ENCODE measurements around the gene HERC4. TPM values are rescaled to one million over a fixed set of nuclear protein-coding genes. Genes with fewer than 3 reads are reported as not detected.
"Not testable (repeated sequence)": the region's sequence is repeated elsewhere in the genome, so short reads cannot be mapped to it uniquely, and the experiment has no call there.

Gene HERC4
- total and polyA plus RNA-seq, 7 experiments from 2014 or later, result 21.2 to 113 (median 71.6) TPM

DNA sequence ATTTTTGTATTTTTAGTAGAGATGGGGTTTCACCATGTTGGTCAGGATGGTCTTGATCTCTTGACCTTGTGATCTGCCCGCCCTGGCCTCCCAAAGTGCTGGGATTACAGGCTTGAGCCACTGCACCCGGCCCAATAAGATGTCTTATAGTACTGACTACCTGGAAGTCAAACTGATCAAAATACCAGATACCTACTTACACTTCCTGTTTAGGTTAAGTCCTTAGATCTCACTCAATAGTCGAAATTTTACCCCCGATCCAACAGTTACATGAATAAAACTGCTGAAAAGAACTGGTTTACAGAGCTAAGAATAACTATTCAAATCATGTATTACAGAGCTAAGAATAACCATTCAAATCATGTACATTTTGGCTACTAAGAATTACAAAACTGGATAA is 58.6 kb downstream of the HERC4 start:
- not testable (repeated sequence) for ATAC-seq

DNA sequence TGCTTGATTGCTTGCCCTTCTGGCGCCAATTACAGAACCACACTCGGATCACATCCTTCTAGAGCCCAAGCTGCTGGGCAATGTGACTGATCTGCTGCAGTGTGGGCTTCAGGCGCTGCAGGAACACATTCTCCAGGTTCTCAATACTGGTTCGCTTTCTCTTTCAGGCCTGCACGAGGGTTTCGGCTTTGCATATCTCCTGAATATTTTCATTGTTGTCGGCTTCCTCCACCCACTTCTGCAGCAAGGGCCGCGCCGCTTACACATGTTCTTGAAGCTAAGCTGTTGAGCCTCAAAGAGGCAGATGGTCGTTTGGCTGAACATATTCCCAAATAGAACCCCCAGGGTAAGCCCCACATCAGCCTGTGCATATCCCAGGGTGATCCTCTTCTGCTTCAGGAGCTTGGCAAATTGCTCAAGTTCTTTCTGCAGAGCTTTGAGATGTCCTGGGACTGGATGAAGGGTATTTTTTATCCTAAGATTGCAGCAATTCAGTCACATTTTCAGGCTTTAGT is 64.6 kb downstream of the HERC4 start:
- Mint-ChIP-seq H3K4me1 (peaks cover 0 to 9% (median 3%) of the 10 kb centered on the region in 7 donors), H3K9me3 (peaks cover 0 to 8% (median 0%) of the 10 kb centered on the region in 11 donors), H3K36me3 (peaks cover 4 to 64% (median 49%) of the 10 kb centered on the region in 5 donors), H3K27ac (no peak overlapping the region), H3K4me3 (no peak overlapping the region), H3K27me3 (no peaks in the 10 kb centered on the region)
- H3K9me3 ChIP-seq (ENCODE audit: control insufficient read depth in 2 of 3, low read length in 3 of 3), result no peaks in the 10 kb centered on the region
- DNase-seq (no peak), ATAC-seq (no peak)
- peaks cover 0 to 42% (median 11%) of the 10 kb centered on the region in 3 experiments for H3K36me3 ChIP-seq (ENCODE audit: control insufficient read depth in 2 of 3, insufficient read depth in 3 of 3, low read length in 3 of 3)
- no peaks in the 10 kb centered on the region for H3K27me3 ChIP-seq (ENCODE audit: control insufficient read depth in 2 of 2, insufficient read depth in 2 of 2, low read length in 2 of 2)
- POLR2A ChIA-PET, result no interaction called here
- H3K4me1 ChIP-seq (ENCODE audit: control insufficient read depth in 2 of 2, insufficient read depth in 2 of 2, low read length in 2 of 2), result no peaks in the 10 kb centered on the region
- CTCF ChIA-PET, result no interaction called here
- H3K4me3 ChIP-seq (ENCODE audit: low read length), result no peak overlapping the region
- intact Hi-C loops (cut with micrococcal nuclease), result no loop called here
- H3K27ac ChIP-seq (ENCODE audit: low read depth, low read length), result no peak overlapping the region

More for the DNA sequence above, 58.6 kb downstream of the HERC4 start:
- ChIA-PET CTCF (interaction anchor here (0.7 kb wide), 1 partner anchor 17 kb away, joined by 3 read pairs; no protein-coding TSS in a partner anchor), POLR2A (interaction anchor here (1.1 kb wide), 1 partner anchor 161 kb away, joined by 4 read pairs; no protein-coding TSS in a partner anchor)
- H3K27ac ChIP-seq (ENCODE audit: low read depth, low read length); H3K27me3 Mint-ChIP-seq; intact Hi-C loops (cut with micrococcal nuclease); H3K4me3 ChIP-seq (ENCODE audit: low read length); H3K4me1 ChIP-seq (ENCODE audit: control insufficient read depth in 2 of 2, insufficient read depth in 2 of 2, low read length in 2 of 2); H3K9me3 ChIP-seq (ENCODE audit: control insufficient read depth in 2 of 3, low read length in 3 of 3); H3K27me3 ChIP-seq (ENCODE audit: control insufficient read depth in 2 of 2, insufficient read depth in 2 of 2, low read length in 2 of 2): not testable (repeated sequence)
- peaks cover 0 to 34% (median 7%) of the 10 kb centered on the region in 3 experiments for H3K36me3 ChIP-seq (ENCODE audit: control insufficient read depth in 2 of 3, insufficient read depth in 3 of 3, low read length in 3 of 3)
- H3K4me3 Mint-ChIP-seq, result peak overlapping the region in 7 of 10 donors; percentile 17 to 58 (median 49)
- peaks cover 17 to 51% (median 48%) of the 10 kb centered on the region in 5 donors for H3K36me3 Mint-ChIP-seq
- peak overlapping the region; percentile 23 to 85 (median 71) for H3K27ac Mint-ChIP-seq
- DNase-seq, result peak in 4 of 9 donors; percentile 2 to 6 (median 3)
- H3K4me1 Mint-ChIP-seq, result peaks cover 0 to 27% (median 18%) of the 10 kb centered on the region in 7 donors
- H3K9me3 Mint-ChIP-seq, result peaks cover 0 to 22% (median 8%) of the 10 kb centered on the region in 11 donors

DNA sequence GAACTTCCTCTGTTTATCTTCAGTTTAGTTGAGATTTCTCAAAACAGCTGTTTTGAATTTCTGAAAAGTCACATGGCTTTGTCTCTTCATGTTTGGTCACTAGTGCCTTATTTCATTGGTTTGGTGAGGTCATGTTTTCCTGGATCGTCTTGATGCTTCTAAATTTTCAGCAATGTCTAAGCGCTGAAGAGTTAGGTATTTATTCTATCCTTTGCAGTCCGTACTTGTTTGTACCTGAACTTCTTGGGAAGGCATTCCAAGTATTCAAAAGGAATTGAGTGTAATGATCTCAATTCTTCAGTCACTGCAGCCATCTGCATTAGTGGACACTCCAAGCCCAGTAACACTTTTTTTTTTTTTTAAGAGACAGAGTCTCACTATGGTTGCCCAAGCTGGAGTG is 67.7 kb downstream of the HERC4 start:
- Histone ChIP-seq H3K4me3 (ENCODE audit: low read length) (no peak overlapping the region), H3K4me1 (ENCODE audit: control insufficient read depth in 2 of 2, insufficient read depth in 2 of 2, low read length in 2 of 2) (no peaks in the 10 kb centered on the region), H3K27me3 (ENCODE audit: control insufficient read depth in 2 of 2, insufficient read depth in 2 of 2, low read length in 2 of 2) (no peaks in the 10 kb centered on the region), H3K27ac (ENCODE audit: low read depth, low read length) (no peak overlapping the region), H3K9me3 (ENCODE audit: control insufficient read depth in 2 of 3, low read length in 3 of 3) (no peaks in the 10 kb centered on the region), H3K36me3 (ENCODE audit: control insufficient read depth in 2 of 3, insufficient read depth in 3 of 3, low read length in 3 of 3) (peaks cover 0 to 33% (median 8%) of the 10 kb centered on the region in 3 experiments)
- H3K27me3 Mint-ChIP-seq, result no peaks in the 10 kb centered on the region
- no peak overlapping the region for H3K4me3 Mint-ChIP-seq
- ChIA-PET POLR2A (no interaction called here), CTCF (no interaction called here)
- intact Hi-C loops (cut with micrococcal nuclease), result no loop called here
- DNase-seq (no peak), ATAC-seq (no peak)
- peaks cover 0 to 73% (median 61%) of the 10 kb centered on the region in 5 donors for H3K36me3 Mint-ChIP-seq
- peaks cover 0 to 8% (median 0%) of the 10 kb centered on the region in 11 donors for H3K9me3 Mint-ChIP-seq
- H3K4me1 Mint-ChIP-seq, result peaks cover 0 to 9% (median 3%) of the 10 kb centered on the region in 7 donors
- H3K27ac Mint-ChIP-seq, result peak overlapping the region in 3 of 9 donors; percentile 27 to 64 (median 60)

DNA sequence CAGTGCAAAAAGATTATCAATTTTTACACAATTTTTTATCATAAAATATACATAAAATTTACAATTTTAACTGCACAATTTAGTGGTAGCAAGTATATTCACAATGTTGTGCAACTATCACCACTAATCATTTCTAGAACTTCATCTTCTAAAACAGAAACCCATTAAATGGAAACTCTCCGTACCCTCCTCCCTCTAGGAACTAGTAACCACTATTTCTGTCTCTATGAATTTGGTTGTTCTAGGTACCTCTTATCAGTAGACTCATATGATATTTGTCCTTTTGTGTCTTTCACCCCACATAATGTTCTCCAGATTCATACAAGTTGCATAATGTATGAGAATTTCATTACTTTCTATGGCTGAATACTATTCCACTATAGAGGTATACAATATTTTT is 73.5 kb downstream of the HERC4 start:
- ChIA-PET CTCF (no interaction called here), POLR2A (no interaction called here)
- intact Hi-C loops (cut with micrococcal nuclease), result loop anchor here in 1 of 2 donors (5.0 kb wide), 1 partner anchor 156 kb away; no protein-coding TSS in a partner anchor
- Mint-ChIP-seq H3K36me3 (peaks cover 0 to 46% (median 37%) of the 10 kb centered on the region in 5 donors), H3K4me1 (peaks cover 0 to 4% (median 0%) of the 10 kb centered on the region in 7 donors), H3K27me3 (no peaks in the 10 kb centered on the region), H3K4me3 (no peak overlapping the region), H3K27ac (peak overlapping the region in 1 of 9 donors; percentile 14), H3K9me3 (no peaks in the 10 kb centered on the region)
- ATAC-seq, result no peak
- DNase-seq, result no peak
- H3K27me3 ChIP-seq (ENCODE audit: control insufficient read depth in 2 of 2, insufficient read depth in 2 of 2, low read length in 2 of 2), result no peaks in the 10 kb centered on the region
- H3K4me1 ChIP-seq (ENCODE audit: control insufficient read depth in 2 of 2, insufficient read depth in 2 of 2, low read length in 2 of 2), result no peaks in the 10 kb centered on the region
- H3K4me3 ChIP-seq (ENCODE audit: low read length), result no peak overlapping the region
- H3K9me3 ChIP-seq (ENCODE audit: control insufficient read depth in 2 of 3, low read length in 3 of 3), result no peaks in the 10 kb centered on the region
- H3K27ac ChIP-seq (ENCODE audit: low read depth, low read length), result no peak overlapping the region
- H3K36me3 ChIP-seq (ENCODE audit: control insufficient read depth in 2 of 3, insufficient read depth in 3 of 3, low read length in 3 of 3), result peaks cover 0 to 4% (median 0%) of the 10 kb centered on the region in 3 experiments

DNA sequence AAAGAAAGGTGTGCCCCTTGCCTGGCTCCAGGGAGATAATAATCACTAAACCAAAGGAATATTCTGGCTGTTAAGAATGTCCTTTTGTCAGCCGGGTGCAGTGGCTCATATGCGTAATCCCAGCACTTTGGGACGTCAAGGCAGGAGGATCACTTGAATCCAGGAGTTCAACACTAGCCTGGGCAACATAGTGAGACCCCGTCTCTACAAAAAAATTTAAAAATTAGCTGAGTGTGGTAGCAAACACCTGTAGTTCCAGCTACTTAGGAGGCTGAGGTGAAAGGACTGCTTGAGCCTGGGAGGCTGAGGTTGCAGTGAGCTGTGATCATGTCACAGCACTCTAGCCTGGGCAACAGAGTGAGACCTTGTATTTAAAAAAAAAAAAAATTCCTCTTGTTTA is 74.1 kb downstream of the HERC4 start:
- DNase-seq (no peak), ATAC-seq (no peak)
- Mint-ChIP-seq H3K27ac (peak overlapping the region in 1 of 9 donors; percentile 4), H3K27me3 (no peaks in the 10 kb centered on the region), H3K36me3 (peaks cover 0 to 49% (median 37%) of the 10 kb centered on the region in 5 donors), H3K4me3 (no peak overlapping the region), H3K4me1 (peaks cover 0 to 4% (median 0%) of the 10 kb centered on the region in 7 donors), H3K9me3 (no peaks in the 10 kb centered on the region)
- peaks cover 0 to 4% (median 2%) of the 10 kb centered on the region in 3 experiments for H3K36me3 ChIP-seq (ENCODE audit: control insufficient read depth in 2 of 3, insufficient read depth in 3 of 3, low read length in 3 of 3)
- intact Hi-C loops (cut with micrococcal nuclease), result loop anchor here in 1 of 2 donors (5.0 kb wide), 1 partner anchor 156 kb away; no protein-coding TSS in a partner anchor
- H3K9me3 ChIP-seq (ENCODE audit: control insufficient read depth in 2 of 3, low read length in 3 of 3), result no peaks in the 10 kb centered on the region
- no peak overlapping the region for H3K27ac ChIP-seq (ENCODE audit: low read depth, low read length)
- no peak overlapping the region for H3K4me3 ChIP-seq (ENCODE audit: low read length)
- no peaks in the 10 kb centered on the region for H3K4me1 ChIP-seq (ENCODE audit: control insufficient read depth in 2 of 2, insufficient read depth in 2 of 2, low read length in 2 of 2)
- ChIA-PET POLR2A (no interaction called here), CTCF (no interaction called here)
- H3K27me3 ChIP-seq (ENCODE audit: control insufficient read depth in 2 of 2, insufficient read depth in 2 of 2, low read length in 2 of 2), result no peaks in the 10 kb centered on the region

DNA sequence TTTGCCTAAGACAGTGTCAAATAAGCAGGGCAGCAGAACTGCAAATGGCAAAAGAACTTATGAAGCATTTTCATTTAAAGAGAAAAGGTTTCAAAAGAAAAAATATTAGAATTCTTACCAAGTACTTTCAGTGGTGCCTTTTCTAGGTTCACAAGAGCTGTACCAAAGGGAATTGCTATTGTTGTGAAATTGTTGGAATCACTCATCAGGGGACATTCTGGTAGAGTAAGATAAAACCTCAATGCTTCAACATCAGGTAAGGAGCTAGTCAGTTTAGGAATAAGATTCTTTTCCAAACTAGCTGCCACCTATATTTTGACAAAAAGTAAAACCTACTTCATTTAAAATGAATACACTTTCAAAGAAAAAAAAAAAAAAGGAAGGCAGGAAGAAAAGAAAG is 85.0 kb downstream of the HERC4 start:
- Histone ChIP-seq H3K4me3 (ENCODE audit: low read length) (no peak overlapping the region), H3K4me1 (ENCODE audit: control insufficient read depth in 2 of 2, insufficient read depth in 2 of 2, low read length in 2 of 2) (no peaks in the 10 kb centered on the region), H3K9me3 (ENCODE audit: control insufficient read depth in 2 of 3, low read length in 3 of 3) (no peaks in the 10 kb centered on the region), H3K27me3 (ENCODE audit: control insufficient read depth in 2 of 2, insufficient read depth in 2 of 2, low read length in 2 of 2) (no peaks in the 10 kb centered on the region), H3K36me3 (ENCODE audit: control insufficient read depth in 2 of 3, insufficient read depth in 3 of 3, low read length in 3 of 3) (peaks cover 5 to 25% (median 18%) of the 10 kb centered on the region in 3 experiments), H3K27ac (ENCODE audit: low read depth, low read length) (no peak overlapping the region)
- Mint-ChIP-seq H3K36me3 (peaks cover 4 to 47% (median 27%) of the 10 kb centered on the region in 5 donors), H3K4me1 (peaks cover 2 to 15% (median 12%) of the 10 kb centered on the region in 7 donors), H3K27me3 (no peaks in the 10 kb centered on the region), H3K4me3 (no peak overlapping the region), H3K9me3 (no peaks in the 10 kb centered on the region), H3K27ac (peak overlapping the region in 6 of 9 donors; percentile 8 to 73 (median 40))
- ATAC-seq, result no peak
- POLR2A ChIA-PET, result no interaction called here
- CTCF ChIA-PET, result interaction anchor here (0.6 kb wide), 1 partner anchor 30 kb away, joined by 3 read pairs; no protein-coding TSS in a partner anchor
- DNase-seq, result no peak
- intact Hi-C loops (cut with micrococcal nuclease), result no loop called here
